GM19043 (cell line): ENCODE measurements around the gene CD22.

Experiments
- ATAC-seq: cut with Tn5 transposase; IDR thresholded peaks from one replicate; pipeline ENCODE4 v1.9.1; 2021; ENCODE audit warnings: low read depth; ENCODE audit not compliant: unreplicated experiment

CD22 gene

DNA sequence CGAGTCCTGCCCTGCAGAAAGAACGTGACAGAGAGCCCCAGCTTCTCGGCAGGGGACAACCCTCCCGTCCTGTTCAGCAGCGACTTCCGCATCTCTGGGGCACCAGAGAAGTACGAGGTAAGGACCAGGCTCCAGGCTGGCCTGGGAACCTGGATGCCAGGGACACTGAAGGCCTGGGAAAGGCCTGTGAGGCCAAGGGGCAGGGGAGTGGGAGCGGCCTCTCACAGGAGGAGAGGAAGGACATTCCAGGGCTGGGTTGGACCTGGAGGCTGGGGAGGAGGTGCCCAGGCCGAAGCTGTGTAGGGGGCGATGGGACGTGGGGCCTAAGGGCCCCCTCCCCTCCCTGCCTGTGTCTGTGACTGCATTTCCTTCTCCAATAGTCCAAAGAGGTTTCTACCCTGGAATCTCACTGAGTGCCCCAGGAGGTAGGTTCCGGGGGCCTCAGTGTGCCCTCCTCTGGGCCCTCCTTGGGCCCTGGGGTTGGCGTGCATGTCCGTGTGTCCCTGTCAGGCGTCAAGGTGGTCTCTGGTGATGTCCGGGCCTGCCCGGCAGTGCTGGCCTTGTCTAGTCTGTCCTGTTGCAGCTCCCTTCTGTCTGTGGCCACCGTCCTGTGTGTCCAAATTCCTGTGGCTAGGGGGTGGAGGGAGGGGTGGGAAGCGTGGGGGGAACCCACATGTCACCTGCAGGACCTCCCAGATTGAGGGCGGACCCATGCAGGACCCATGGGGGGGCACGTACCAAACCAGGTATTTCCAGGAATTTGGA lies 16.9 kb upstream of the CD22 start:
- no peak for ATAC-seq

DNA sequence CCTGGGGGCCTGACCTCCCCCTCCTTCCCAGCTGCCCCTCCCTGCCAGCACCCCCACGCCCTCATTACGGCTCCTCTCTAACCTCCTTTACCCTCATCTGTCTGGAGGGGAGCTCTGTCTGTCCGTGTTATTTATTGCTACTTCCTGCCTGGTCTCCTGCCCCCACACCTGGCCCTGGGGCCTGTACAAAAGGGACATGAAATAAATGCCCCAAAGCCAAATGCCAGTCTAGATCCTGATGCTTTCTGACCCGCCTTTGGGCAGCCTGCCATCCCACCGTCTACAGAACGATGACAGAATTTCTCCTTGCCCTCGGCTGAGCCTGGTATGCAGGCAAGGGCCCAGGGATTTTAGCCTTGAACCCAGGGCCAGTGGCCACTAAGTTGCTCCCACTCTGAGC lies 15.4 kb upstream of the CD22 start:
- ATAC-seq: no peak

DNA sequence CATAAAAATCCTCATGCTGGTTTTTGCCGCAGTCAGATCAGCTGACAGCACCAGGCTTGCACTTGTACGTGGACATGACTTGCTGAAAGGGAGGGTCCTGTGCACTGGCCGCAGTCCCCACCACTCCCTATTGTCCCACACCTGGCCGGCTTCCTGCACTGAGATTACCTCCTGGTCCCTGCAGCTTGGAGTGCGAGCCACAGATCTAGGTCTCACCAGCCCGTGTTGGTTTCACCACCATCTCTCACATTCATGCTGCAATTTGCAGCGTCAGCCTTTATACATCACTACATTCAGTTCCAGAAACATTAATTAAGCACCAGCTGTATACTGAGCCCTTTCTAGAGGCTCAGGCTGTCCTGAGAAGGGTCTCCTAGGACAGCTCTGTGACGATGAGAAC lies 15.0 kb upstream of the CD22 start:
- ATAC-seq: no peak

DNA sequence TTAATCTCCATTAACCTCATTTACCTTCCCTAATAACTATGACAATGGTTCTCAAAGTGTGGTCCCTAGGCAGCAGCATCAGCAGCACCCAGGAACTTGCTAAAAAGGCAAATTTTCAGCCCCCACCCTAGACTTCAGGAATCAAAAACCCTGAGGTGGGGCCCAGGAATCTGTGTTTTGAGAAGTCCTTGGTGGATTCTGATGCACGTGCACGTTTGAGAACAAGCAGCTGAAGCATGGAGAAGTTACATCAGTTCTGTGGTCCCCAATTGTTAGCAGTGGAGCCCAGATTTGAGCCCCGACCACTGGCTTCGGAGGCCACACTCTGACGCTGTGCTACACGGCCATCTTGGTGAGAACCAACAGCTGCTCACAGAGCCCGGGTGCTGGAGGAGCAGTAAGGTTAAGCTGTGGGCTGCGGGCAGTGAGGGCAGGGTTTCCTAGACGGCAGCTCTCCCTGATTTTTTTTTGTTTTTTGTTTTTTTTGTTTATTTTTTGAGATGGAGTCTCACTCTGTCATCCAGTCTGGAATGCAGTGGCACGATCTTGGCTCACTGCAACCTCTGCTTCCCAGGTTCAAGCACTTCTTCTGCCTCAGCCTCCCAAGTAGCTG lies 14.0 kb upstream of the CD22 start:
- ATAC-seq: no peak

DNA sequence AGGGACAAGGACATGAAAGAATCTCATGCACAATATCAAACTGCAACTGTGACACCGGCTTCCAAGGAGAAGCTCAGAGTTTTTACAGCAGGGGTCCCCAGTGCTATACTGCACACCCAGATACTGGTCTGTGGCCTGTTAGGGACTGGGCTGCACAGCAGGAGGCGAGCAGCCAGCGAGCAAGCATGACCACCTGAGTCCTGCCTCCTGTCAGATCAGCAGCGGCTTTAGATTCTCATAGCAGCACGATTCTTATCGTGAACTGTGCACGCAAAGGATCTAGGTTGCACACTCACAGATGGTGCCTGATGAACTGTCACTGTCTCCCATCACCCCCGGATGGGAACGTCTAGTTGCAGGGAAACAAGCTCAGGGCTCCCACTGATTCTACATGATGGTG lies 13.1 kb upstream of the CD22 start:
- no peak for ATAC-seq

DNA sequence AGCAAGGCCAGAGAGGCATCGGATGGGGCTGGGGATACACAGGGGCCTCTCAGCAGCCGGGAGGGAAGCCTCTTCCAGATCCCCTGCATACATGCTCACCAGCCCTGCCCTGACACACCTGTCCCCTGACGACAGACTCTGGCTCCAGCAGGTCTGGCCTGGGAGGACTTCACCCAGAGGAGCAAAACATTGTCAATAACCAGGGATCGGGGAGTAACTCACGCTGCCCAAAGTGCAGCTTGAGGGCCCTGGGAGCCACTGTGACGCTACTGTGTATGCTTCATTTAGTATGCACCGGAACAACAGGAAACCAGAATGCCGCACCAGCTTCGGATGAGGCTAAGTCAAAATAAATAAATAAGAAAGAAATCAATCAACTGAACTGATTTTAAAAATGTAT lies 12.4 kb upstream of the CD22 start:
- ATAC-seq: no peak

DNA sequence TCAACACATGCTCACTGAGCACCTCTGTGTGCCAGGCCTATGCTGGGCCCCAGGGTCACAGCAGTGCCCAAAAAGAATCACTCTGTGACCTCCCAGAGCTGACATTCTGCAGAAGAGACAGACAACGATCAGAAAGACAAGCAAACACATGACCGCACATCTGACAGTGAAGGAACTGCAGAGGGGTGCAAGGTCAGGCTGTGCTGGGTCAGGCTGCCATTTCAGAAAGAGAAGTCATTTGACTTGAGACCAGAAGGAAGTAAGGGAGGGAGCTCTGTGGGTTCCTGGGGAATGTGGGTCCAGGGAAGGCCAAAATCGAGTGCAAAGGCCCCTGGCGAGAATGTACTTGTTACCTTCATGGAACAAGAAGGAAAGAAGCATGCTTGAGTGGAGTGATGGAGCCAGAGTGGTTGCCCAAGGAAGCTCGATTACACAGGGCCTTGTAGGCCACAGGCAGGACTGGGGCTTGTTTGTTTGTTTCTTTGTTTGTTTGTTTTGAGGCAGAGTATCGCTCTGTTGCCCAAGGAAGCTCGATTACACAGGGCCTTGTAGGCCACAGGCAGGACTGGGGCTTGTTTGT lies 11.4 kb upstream of the CD22 start:
- ATAC-seq: no peak

DNA sequence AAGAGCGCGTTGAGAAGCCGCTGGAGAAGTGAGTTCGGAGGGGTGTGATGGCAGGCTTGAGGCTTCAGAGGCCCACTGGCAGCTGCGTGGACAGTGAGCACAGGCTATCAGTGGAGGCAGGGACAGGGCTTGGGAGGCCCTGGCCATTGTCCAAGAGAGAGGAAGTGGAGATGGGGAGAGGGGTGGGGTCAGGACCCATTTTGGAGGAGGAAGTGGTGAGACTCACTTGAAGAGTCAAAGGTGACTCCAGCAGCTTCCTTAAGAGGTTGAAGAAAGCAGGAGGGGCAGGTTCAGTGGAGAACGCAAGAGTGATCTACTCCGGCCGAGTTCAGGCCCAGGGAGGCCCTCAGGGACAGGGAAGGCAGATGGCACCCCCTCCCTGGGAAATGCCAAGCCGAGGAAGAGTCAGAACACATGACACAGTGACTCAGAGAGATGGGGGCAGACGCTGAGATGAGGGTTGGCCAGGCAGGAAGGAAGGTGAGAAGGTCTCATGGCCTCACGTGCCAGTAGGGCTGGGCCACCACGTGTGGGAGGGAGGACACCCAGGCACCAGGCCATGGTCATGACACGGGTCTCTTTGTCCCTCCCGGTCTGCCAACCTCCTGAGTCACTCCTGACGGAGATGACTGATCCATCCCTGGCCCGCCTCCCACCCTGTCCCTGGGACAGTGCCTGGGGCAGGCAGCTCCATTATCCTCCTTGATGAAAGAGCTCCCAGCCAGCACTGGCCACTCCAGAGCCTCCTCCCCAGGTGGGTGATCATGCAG lies 10.1 kb upstream of the CD22 start:
- ATAC-seq: no peak

DNA sequence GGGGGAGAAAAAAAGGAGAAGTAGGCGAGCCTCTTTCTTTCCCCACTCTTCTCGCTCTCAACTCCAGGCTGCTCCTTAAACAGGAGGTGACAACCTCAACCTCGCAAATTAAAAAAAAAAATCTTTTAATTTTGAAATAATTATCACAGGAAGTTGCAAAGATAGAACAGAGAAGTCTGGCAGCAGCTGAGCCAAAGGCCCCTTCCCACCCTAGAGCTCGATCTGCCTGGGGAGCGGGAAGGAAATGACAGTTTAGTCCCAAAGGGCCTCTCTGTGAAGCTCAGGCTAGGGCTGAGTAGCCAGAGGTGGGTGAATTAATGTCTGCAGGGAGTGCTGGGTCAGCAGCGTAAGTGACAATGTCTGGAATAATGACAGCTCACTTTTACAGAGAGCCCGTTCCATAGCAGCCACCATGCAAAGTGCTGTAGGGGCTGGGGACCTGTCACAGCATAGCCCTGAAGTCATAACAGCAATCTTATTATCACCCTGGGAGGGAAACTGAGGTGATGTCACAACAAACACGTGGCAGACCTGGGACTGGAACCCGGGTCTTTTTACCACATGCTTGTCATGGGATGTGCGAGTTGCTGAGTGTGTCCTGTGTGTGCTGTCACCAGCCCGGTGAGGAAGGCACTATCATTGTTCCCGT lies 8.8 kb upstream of the CD22 start:
- no peak for ATAC-seq

DNA sequence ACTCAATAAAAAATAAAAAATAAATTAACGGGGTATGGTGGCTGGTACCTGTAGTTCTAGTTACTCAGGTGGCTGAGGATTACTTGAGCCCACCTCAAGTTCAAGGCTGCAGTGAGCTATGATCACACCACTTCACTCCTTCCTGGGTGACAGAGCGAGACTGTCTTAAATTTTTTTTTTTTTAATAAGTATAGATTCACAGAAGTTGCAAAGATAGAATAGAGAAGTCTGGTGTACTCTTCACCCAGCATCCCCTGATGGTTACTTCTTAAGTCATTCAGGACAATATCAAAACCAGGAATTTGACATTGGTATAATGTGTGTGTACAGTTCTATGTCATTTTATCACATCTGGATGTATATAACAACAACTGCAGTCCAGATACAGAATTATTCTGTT lies 7.7 kb upstream of the CD22 start:
- ATAC-seq: no peak

DNA sequence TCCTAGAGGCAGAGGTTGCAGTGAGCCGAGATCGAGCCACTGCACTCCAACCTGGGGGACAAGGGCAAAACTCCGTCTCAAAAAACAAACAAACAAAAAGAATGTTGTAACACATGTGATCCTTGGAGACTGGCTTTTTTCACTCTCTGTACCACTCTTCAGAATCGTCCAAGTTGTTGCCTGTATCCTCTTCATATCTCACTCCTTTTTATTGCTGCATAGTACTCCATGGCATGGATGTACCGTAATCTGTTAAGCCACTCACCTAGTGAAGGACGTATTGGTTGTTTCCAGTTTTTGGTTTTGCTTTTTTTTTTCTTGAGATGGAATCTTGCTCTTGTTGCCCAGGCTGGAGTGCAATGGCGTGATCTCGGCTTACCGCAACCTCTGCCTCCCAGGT lies 7.0 kb upstream of the CD22 start:
- ATAC-seq: no peak

DNA sequence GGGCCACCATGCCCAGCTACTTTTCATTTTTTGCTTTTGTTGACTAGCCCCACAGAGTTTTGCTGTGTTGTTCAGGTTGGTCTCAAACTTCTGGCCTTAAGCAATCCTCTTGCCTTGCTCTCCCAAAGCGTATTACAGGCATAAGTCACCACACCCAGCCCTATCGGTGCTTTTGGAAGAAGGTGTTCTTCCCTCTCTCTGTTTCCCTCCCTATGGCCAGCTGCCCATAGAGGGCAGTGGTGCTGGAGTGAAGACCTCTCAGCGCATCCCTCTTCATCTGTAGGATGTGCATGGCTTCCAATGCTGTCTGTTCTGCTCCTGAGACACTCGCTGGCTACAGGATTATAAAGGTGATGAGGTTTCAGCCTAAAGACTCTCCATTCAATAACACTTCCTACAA lies 1.3 kb upstream of the CD22 start:
- ATAC-seq: no peak

DNA sequence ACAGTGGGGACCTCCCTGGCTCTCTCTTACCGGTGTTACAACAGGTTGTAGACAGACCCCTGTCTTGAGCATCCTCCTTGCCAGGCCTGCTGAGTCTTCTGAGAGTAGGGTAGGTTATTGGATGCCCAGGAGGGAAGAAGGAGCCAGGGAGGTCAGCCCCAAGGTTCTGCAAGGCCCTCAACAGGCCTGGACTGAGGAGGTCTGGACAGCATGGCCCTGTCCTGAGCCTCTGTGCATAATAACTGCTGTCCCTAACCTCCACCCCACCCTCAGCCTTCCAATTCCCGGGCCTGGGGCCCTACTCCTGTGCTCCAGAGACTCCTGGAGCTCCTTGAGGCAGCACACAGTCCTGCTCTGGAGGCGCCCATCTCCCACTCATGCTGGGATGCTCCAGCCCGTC lies 336 bp downstream of the CD22 start:
- ATAC-seq: no peak

DNA sequence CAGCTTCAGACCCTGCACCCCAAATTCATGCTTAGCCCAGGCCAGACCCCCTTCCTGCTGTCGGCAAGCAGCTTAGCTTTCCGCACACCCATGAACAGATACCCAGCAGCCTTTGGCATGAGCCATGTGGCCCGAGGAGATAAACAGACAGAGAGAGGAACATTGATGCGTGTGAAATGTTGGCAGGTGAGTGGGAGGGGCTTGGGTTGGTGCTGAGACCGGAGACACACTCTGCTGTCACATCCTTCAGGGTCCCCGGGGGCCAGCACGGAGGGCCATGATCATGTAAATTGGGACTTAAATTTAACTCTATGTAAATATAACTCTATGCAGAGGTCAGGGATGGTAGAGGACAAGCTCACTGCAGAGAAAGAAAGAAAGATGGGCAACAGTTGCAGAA lies 1.5 kb downstream of the CD22 start:
- no peak for ATAC-seq

DNA sequence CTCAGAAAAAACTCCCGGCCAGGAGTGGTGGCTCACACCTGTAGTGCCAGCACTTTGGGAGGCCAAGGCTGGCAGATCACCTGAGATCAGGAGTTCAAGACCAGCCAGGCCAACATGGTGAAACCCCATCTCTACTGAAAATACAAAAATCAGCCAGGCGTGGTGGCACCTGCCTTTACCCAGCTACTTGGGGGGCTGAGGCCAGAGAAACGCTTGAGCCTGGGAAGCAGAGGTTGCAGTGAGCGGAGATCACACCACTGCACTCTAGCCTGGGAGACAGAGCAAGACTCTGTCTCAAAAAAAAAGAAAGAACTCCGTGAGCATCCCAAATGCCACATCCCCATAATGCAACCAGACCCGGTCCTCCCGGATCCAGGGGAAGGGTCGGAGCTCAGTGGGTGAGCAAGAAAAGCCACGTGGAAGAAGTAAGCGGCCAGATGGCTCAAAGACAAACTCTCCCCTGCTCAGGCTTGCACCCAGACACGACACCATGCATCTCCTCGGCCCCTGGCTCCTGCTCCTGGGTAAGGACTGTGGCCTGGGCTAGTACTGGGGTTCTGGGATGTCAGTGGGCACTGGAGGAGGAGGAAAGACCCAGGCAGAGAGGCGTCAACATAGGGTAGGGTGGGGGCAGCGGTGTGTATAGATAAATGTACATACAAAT lies 2.7 kb downstream of the CD22 start:
- ATAC-seq: no peak

DNA sequence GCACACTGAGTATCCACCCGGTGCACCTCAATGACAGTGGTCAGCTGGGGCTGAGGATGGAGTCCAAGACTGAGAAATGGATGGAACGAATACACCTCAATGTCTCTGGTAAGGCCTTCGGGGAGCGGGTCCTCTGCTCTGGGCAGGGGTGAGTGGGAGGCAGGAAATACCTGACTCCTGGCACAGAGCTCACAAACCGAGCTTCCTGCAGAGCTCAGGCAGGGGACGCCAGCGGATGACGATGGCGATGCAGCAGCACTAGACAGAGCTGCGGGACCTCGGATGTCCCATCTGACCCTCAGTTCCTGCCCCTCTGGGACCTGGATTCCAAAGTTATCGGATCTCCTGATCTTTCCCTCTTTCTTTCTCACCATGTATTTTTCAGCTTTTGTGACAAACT lies 3.8 kb downstream of the CD22 start:
- ATAC-seq: no peak

DNA sequence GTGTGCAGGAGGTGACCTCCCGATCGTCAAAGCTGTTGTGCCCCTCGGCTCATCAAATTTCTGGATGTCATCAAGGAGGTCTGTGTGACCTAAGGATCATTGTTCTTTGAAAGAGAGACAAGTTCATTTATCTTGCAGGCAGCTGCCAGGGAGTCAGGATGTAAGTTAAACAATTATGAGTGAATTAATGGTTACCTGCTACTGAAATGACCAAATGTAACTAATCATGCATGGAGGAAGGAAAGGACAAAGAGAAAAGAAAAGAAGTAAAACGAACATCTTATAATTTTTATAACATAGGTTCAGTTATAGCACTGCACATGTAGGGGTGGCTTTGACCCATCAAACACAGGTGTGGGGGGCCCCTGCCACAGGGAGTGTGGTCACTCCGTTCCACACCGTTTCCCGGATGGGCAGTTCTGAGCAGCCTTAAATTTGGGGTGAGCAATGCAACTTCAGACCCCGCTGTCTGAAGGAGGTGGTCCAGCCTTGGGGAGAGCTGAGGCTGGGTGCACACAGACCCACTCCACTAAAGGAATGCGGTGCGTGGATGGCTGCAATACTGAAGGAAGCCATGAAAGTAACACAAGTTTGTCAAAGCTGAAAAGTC lies 5.3 kb downstream of the CD22 start:
- ATAC-seq: no peak

DNA sequence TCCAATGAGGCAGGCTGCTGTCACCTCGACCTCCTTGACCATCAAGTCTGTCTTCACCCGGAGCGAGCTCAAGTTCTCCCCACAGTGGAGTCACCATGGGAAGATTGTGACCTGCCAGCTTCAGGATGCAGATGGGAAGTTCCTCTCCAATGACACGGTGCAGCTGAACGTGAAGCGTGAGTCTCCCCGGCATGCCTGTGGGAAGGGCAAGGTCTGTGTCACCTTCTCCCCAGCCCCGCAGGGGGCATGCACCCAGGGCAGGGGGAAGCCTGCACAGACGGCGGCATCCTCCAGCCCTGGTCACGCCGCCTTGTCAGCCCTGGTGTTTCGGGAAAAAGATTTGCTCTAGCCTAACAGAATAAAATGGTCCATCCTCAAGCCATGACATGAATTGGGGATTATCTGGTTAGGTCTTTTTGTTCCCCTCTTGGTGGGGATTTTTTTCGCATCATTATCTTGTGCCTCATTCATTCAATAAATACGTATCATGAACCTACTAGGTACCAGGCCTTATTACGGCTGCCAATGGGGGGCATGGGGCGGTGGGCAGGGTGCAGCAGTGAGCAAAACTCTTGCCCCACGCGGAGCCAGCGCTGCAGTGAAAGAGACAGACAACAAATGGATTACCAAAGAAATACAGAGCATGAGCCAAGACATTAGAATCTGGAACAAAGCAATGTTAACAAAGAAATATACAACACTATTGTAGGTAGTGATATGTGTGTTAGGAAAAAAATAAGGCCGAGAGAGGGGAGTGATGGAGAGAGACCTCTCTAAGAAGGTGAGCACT lies 7.4 kb downstream of the CD22 start:
- no peak for ATAC-seq
